Memory B cell (primary cell): ENCODE data around the gene NME4.
"Not testable (repeated sequence)": the region's sequence is repeated elsewhere in the genome, so short reads cannot be mapped to it uniquely, and the experiment has no call there.

ENCODE experiments used
- ATAC-seq: fragments of 150-1000 bp; cut with Tn5 transposase; 2 replicates; pipeline ENCODE4 v1.10.0; 2021; ENCODE audit warnings: low read depth, mild to moderate bottlenecking, moderate library complexity
- DNase-seq, 2 donors: peaks; one replicate each; pipeline ENCODE4 v3.0.0; 2022; ENCODE audit warnings: low spot score in 2 of 2
- H3K27ac Mint-ChIP-seq: one replicate; pipeline ENCODE4 v1.8.0; 2022; ENCODE audit warnings: mild to moderate bottlenecking, moderate library complexity, mixed read lengths
- H3K27me3 Mint-ChIP-seq: one replicate; pipeline ENCODE4 v1.8.0; 2022; ENCODE audit warnings: mixed read lengths
- H3K36me3 Mint-ChIP-seq: one replicate; pipeline ENCODE4 v1.8.0; 2022; ENCODE audit warnings: mild to moderate bottlenecking, mixed read lengths
- H3K4me1 Mint-ChIP-seq: one replicate; pipeline ENCODE4 v1.8.0; 2022; ENCODE audit warnings: mixed read lengths
- H3K4me3 Mint-ChIP-seq: one replicate; pipeline ENCODE4 v1.8.0; 2022; ENCODE audit warnings: mild to moderate bottlenecking, moderate library complexity, mixed read lengths
- H3K9me3 Mint-ChIP-seq: one replicate; pipeline ENCODE4 v1.8.0; 2022; ENCODE audit warnings: mixed read lengths

The NME4 gene

DNA sequence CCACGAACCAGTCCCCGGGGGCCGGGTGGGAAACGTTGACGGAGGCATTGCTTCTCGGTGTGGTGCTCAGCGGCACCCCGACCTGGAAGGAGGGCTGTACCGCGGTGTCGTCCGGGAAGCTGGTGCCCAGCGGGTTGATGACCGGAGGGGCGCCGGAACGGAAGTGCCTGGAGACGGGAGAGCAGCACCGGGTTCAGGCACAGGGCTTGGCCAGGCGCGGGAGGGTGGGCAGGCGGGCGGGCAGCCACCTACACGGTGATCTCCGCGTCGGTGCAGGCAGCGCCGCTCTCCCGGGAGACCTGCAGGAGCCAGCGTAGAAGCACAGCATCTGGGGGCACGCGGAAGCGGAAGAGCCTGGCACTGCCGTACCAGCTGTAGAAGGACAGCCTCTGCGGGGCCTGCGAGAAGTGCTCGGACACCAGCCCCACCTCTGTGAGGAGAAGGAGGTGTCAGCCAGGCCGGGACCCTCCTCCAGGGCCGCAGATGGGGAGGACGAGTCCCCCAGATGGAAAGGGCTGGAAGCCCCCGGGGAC, 19.5 kb upstream of the NME4 start:
- Mint-ChIP-seq H3K4me1 (peaks cover 6% of the 10 kb centered on the region), H3K27me3 (no peaks in the 10 kb centered on the region), H3K4me3 (no peak overlapping the region), H3K27ac (no peak overlapping the region), H3K9me3 (no peaks in the 10 kb centered on the region), H3K36me3 (peaks cover 5% of the 10 kb centered on the region)
- ATAC-seq, result no peak
- DNase-seq, result no peak

DNA sequence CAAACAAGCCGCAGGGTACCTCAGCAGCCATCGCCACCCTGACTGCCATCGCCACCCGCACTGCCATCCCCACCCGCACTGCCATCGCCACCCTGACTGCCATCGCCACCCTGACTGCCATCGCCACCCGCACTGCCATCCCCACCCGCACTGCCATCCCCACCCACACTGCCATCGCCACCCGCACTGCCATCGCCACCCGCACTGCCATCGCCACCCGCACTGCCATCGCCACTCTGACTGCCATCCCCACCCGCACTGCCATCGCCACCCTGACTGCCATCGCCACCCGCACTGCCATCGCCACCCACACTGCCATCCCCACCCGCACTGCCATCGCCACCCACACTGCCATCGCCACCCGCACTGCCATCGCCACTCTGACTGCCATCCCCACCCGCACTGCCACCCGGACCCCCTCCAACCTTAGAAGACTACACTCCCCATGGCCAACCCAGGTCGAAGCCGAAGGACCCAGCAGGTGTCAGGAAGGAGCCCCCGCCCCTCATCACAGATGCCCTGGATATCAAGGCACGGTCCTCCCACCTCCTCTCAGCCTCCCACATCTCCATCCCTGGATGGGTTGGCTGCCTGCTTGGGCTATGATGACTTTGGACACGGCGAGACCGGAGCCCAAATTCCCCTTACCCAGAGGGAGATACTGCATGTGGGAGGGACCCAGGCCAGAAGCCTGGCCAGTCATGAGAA, 18.7 kb upstream of the NME4 start:
- not testable (repeated sequence) for DNase-seq, H3K27me3 Mint-ChIP-seq, ATAC-seq, H3K4me3 Mint-ChIP-seq, H3K36me3 Mint-ChIP-seq, H3K27ac Mint-ChIP-seq, H3K9me3 Mint-ChIP-seq, H3K4me1 Mint-ChIP-seq

DNA sequence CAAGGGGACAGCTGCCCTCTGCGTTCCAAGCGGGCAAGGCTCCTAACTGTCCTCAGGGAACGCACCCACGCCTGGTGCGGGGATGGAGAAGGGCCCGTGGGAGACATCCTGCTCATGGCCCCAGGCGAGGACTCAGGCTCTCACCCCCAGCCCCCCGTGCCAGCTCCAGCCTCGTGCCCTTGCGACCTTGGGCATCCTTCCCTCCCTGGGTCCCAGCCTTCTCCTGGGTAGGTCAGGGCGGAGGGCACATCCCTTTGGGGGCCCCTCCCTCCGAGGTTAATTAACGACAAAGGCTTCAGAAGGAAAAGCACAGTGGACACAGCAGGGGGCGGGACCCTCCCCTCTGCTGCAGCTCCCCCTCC, 18.2 kb upstream of the NME4 start:
- Mint-ChIP-seq H3K4me3 (no peak overlapping the region), H3K27ac (no peak overlapping the region), H3K27me3 (no peaks in the 10 kb centered on the region)

DNA sequence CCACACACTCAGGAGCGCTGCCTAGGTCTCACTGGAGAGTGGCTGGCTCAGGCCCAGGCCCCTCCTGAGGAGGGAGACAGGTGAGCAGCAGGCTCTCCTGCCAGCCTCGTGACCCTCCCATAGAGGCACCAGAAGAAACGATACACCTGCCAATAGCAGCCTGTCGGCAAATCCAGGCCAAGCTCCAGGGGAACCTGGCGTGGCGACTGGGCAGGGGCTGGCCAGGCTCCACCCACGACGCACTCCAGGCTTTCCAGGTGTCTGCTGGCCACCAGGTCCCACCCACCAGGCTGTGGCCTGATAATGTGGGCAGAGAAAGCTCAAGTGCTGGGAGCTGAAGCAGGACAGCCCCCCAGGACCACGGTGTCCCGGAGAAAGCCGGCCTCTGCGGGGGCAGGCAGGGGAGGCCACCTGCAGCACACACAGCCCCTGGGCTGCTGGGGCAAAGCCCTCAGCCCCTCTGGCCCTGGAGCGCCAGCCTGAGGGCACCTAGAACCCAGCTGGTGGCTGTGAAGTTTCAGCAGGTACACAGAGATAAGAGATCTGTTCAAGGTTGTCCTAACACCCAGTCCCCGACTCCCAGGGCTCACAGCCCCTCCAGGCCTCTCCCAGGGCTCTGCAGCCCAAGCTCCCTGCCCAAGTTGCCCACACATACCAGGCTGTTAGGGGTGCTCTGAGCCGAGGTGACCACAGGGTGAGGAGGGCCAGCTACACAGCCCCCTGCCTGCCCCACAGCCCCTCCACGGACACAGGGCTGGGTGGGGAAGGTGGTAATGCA, 17.6 kb upstream of the NME4 start:
- Mint-ChIP-seq H3K27me3 (no peaks in the 10 kb centered on the region), H3K9me3 (no peaks in the 10 kb centered on the region), H3K4me3 (peak overlapping the region; percentile 5), H3K36me3 (no peaks in the 10 kb centered on the region), H3K27ac (no peak overlapping the region), H3K4me1 (peaks cover 13% of the 10 kb centered on the region)
- DNase-seq, result no peak
- no peak for ATAC-seq

More for the DNA sequence above, 18.2 kb upstream of the NME4 start:
- H3K4me1 Mint-ChIP-seq, result peaks cover 13% of the 10 kb centered on the region
- H3K9me3 Mint-ChIP-seq, result no peaks in the 10 kb centered on the region
- ATAC-seq (no peak), DNase-seq (no peak)
- H3K36me3 Mint-ChIP-seq, result peaks cover 2% of the 10 kb centered on the region

DNA sequence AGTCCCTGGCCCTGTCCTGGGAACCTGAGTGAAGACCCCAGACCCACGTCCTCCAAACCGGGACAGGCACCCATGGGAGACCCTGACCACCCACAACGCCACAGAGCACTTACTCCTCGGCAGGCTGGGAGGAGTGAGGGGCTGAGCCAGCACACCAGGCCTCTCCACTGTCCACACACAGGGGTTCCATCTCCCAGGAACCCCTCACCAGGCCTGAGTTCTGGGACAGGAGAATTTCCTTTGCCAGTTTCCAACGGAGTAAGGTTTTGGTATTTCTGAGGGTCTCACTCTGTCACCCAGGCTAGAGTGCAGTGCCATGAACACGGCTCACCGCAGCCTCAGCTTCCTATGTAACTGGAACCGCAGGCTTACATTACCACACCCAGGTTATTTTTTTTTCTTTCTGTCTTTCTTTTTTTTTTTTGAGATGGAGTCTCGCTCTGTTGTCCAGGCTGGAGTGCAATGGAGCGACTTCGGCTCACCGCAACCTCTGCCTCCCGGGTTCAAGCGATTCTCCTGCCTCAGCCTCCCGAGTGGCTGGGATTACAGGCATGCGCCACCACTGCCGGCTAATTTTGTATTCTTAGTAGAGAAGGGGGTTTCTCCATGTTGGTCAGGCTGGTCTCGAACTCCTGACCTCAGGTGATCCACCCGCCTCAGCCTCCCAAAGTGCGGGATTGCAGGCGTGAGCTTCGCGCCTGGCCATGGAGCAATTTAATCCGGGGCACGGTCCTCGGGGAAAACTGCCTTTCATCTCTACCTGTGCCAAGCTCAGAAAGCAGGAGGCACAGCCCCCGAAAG, 16.8 kb upstream of the NME4 start:
- H3K4me1 Mint-ChIP-seq, result peaks cover 13% of the 10 kb centered on the region

DNA sequence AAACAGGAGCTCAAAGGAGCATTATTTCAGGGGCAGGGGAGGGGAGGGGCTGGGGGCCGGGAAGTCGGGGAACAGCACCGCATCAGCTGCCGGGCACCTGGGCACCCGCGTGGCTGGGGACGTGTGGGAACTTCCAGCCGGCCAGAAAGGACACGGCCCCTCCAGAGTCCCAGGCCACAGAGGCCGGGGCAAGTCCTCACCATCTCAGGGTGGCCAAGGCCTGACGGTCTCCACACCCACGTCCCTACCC, 16.3 kb upstream of the NME4 start:
- Mint-ChIP-seq H3K4me1 (peaks cover 13% of the 10 kb centered on the region), H3K4me3 (peak overlapping the region; percentile 64)

More for the DNA sequence above, 16.8 kb upstream of the NME4 start:
- H3K9me3 Mint-ChIP-seq, result no peaks in the 10 kb centered on the region
- H3K36me3 Mint-ChIP-seq, result no peaks in the 10 kb centered on the region
- H3K27ac Mint-ChIP-seq, result no peak overlapping the region
- DNase-seq (no peak), ATAC-seq (no peak)
- peak overlapping the region; percentile 60 for H3K4me3 Mint-ChIP-seq
- no peaks in the 10 kb centered on the region for H3K27me3 Mint-ChIP-seq

DNA sequence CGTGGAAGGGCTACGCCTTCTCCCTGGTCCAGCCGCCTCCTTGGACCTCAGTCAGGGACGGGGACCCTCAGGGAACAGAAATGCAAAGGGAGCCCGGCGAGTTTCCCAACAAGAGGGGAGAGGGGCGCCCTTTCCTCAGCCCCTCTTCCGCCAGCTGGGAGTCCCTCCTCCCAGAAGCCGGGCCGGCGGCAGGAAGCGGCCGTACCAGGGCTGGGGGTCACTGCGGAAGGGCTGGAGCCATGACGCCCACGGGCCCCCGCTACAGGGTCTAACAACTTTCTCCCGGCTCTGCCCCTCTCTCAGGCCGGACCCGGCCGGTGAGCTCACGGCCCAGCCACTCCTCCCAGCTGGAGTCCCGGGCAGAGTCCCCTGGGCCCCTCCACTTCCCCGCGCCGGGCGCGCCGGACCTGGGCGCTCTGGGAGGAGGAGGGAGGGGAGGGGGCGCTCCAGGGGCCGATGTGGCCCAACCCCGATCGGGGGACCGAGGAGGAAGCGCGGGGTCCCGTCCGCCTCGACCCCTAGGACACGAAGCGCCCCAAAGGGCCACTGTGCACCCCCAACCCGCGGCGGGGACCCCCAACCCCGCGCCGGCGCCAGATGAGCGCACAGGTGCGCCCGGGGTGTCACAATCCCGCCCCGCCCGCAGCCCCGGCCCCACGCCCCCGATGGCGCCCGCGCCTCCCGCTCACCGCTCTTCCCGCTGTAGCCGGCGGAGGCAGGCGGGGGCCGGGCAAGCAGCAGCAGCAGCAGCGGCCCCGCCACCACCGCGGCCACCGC, 15.8 kb upstream of the NME4 start:
- ATAC-seq, result peak; percentile 26
- Mint-ChIP-seq H3K4me1 (peaks cover 13% of the 10 kb centered on the region), H3K4me3 (peak overlapping the region; percentile 64), H3K27me3 (no peaks in the 10 kb centered on the region), H3K27ac (no peak overlapping the region), H3K9me3 (no peaks in the 10 kb centered on the region), H3K36me3 (no peaks in the 10 kb centered on the region)
- DNase-seq, result no peak

More for the DNA sequence above, 16.3 kb upstream of the NME4 start:
- ATAC-seq (no peak), DNase-seq (no peak)
- Mint-ChIP-seq H3K9me3 (no peaks in the 10 kb centered on the region), H3K36me3 (no peaks in the 10 kb centered on the region), H3K27ac (no peak overlapping the region), H3K27me3 (no peaks in the 10 kb centered on the region)

DNA sequence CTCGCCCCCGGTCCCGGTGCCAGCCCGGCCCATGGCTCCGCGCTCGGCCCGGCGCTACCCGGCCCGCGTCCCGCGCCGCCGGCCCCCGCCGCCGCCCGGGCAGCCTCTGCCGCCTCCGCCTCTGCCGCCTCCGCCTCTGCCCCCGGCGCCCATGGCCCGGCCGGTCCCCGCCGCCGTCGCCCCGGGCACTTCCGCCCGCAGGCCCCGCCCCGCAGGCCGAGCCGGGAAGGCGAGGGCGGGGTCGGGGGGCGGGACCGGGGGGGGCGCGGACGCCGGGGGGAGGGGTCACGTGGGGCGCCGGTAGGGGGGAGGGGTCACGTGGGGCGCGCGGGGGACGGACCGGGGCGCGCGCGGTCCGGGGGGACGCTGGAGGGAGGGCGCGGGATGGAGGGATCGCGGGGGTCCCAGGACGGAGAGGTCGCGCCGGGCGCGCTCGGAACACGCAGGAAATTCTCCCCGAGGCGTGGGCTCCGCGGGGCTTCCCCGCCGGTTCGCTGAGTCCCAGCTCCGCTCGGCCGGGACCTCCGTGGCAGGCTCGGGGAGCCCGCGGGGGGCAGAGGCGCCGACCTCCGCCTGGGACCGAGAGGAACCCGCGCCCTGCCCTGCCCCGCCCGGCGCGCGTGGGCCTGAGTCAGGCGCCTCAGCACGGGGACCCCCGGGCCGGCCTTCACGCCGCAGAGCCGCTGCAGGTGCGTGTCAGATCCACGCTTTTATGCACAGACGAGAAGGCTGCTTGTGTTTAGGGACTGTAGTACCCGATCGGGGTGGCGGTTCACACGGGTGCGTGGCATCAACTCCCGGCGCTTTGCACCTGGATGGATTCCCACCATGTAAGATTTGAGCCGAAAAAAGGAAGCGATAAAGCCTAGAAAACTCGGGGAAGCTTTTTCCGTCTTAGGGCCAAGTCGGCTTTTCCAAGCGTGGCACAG, 14.9 kb upstream of the NME4 start, which contains the start of gene PGAP6:
Gene PGAP6, minus strand, starts transcription at position 190 of the 929 bp plus-strand sequence. Its CDS starts 157 bp downstream, at position 33.
- no peaks in the 10 kb centered on the region for H3K27me3 Mint-ChIP-seq
- H3K27ac Mint-ChIP-seq, result peak within 1 kb of the TSS; percentile 43
- H3K4me3 Mint-ChIP-seq, result peak within 1 kb of the TSS; percentile 84
- ATAC-seq (peak; percentile 66), DNase-seq (peak; percentile 45 to 66)
- no peaks in the 10 kb centered on the region for H3K36me3 Mint-ChIP-seq
- H3K9me3 Mint-ChIP-seq, result no peaks in the 10 kb centered on the region
- peaks cover 13% of the 10 kb centered on the region for H3K4me1 Mint-ChIP-seq

DNA sequence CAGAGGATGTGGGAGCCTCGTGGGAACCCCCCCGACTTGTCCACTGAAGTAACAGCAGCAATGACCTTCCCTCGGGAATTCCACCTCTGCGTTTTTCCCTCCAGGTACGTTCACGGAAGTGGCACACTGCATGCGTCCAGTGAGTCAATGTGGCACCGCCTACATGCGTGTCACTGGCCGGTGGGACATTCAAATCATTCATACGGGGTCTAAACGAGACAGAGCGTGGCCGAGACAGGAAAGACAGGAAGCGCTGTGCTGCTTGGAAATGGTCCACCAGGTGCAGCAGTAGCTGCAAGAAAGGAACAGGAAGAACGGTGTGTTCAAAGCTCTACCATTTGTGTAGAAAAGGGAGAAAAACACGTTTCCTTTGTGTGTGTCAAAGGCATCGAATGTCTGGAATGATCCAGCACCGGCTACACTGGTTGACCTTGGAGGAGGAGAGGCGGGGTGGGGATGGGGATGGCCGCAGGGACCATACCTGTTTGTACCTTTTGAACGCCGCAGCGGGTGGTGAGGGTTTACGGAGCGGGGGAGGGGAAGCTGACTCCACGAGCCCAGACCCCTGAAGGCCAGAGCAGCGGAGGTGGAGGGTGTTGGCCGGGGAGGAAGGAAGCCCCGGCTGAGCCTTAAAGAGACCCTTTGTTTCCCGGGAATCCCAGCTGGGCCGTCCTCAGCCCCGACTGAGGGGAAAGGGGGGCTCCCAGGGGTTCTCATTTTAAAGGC, 13.5 kb upstream of the NME4 start:
- Mint-ChIP-seq H3K27me3 (no peaks in the 10 kb centered on the region), H3K4me1 (peaks cover 13% of the 10 kb centered on the region), H3K4me3 (peak overlapping the region; percentile 84), H3K36me3 (no peaks in the 10 kb centered on the region), H3K27ac (peak overlapping the region; percentile 43), H3K9me3 (no peaks in the 10 kb centered on the region)
- peak; percentile 55 for ATAC-seq
- DNase-seq, result no peak

DNA sequence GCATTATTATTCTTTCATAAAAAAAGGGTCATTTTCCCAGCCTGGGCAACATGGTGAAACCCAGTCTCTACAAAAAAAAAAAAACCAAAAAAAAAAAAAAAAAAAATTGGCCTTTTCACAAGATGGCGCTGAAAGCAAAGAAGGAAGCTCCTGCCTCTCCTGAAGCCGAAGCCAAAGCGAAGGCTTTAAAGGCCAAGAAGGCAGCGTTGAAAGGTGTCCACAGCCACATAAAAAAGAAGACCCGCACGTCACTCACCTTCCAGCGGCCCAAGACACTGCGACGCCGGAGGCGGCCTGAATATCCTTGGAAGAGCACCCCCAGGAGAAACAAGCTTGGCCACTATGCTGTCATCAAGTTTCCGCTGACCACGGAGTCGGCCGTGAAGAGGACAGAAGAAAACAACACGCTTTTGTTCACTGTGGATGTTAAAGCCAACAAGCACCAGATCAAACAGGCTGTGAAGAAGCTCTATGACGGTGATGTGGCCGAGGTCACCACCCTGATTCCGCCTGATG, 10.3 kb upstream of the NME4 start:
- Mint-ChIP-seq H3K4me3 (no peak overlapping the region), H3K36me3 (no peaks in the 10 kb centered on the region), H3K9me3 (no peaks in the 10 kb centered on the region), H3K27ac (no peak overlapping the region), H3K27me3 (no peaks in the 10 kb centered on the region), H3K4me1 (peaks cover 8% of the 10 kb centered on the region)
- no peak for DNase-seq
- no peak for ATAC-seq

DNA sequence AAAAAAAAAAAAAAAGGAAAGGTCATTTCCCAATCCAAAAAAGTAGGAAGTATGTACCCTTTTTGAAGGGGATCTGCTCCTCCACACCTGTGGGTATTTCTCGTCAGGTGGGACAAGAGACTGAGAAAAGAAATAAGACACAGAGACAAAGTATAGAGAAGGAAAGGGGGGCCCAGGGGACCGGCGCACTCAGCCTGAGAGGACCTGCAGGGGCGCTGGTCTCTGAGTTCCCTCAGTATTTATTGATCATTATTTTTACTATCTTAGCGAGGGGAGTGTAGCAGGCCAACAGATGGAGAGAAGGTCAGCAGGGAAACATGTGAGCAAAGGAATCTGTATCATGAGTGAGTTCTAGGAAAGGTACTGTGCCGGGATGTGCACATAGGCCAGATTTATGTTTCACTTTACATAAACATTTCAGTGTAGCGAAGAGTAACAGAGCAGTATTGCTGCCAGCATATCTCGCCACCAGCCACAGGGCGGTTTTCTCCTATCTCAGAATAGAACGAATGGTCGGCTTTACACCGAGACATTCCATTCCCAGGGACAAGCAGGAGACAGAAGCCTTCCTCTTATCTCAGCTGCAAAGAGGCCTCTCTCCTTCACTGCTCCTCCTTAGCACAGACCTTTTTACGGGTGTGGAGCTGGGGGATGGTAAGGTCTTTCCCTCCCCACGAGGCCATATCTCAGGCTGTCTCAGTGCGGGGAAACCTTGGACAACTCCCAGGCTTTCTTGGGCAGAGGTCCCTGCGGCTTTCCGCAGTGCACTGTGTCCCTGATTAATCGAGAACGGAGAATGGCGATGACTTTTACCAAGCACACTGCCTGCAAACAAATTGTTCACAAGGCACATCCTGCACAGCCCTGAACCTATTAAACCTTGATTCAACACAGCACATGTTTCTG, 9.0 kb upstream of the NME4 start:
- ATAC-seq, H3K27ac Mint-ChIP-seq, H3K9me3 Mint-ChIP-seq, H3K4me3 Mint-ChIP-seq, DNase-seq, H3K27me3 Mint-ChIP-seq, H3K4me1 Mint-ChIP-seq, H3K36me3 Mint-ChIP-seq: not testable (repeated sequence)
